Measurements from ENCODE around the gene XPO6. TPM values are rescaled to one million over a fixed set of nuclear protein-coding genes. Genes with fewer than 3 reads are reported as not detected.

Gene XPO6
- total RNA-seq, 1 experiment from 2014 or later: 112 TPM

DNA sequence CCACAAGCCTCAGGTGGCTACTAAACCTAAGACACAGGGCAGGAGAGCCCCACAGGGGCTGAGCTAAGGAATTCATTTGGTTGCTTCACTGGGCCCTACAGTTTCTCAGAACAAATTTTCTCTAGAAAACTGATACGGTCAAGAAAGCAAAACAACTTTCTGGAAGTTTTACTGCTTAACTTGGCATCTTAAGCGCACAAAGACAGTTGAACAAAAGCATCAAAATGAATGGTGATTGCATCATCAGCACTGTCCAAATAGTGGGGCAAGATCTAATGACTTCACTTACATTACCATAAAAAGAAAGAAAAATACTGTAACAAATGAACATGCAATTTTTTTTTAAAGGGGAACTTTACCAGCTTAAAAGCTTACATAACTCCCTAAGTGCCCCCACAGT is 47.6 kb downstream of the XPO6 start:
- peak in 1 of 2 experiments; percentile 18 for DNase-seq
- Mint-ChIP-seq H3K36me3 (ENCODE audit: insufficient read depth, unreplicated experiment) (peaks cover 48% of the 10 kb centered on the region), H3K27me3 (ENCODE audit: insufficient read depth, unreplicated experiment) (no peaks in the 10 kb centered on the region), H3K4me1 (ENCODE audit: low read depth, unreplicated experiment) (peaks cover 12% of the 10 kb centered on the region), H3K4me3 (ENCODE audit: unreplicated experiment) (no peak overlapping the region), H3K27ac (ENCODE audit: unreplicated experiment) (peak overlapping the region; percentile 70), H3K9me3 (ENCODE audit: unreplicated experiment) (no peaks in the 10 kb centered on the region)
- intact Hi-C loops (cut with micrococcal nuclease; ENCODE audit: unreplicated experiment): no loop called here
- Histone ChIP-seq H3K27me3 (replicated peaks; ENCODE audit: control insufficient read depth, insufficient read depth, low read length) (no peaks in the 10 kb centered on the region), H3K4me1 (no peaks in the 10 kb centered on the region), H3K4me3 (ENCODE audit: low read depth, low read length) (no peak overlapping the region), H3K36me3 (ENCODE audit: control insufficient read depth, insufficient read depth, low read length) (no peaks in the 10 kb centered on the region; the same call in 1 of the 2 replicates), H3K9me3 (no peaks in the 10 kb centered on the region)
- ChIA-PET CTCF (no interaction called here), POLR2A (interaction anchor here (0.5 kb wide), 1 partner anchor 26 kb away, joined by 4 read pairs; no protein-coding TSS in a partner anchor)
- TF ChIP-seq, protein P1, sequence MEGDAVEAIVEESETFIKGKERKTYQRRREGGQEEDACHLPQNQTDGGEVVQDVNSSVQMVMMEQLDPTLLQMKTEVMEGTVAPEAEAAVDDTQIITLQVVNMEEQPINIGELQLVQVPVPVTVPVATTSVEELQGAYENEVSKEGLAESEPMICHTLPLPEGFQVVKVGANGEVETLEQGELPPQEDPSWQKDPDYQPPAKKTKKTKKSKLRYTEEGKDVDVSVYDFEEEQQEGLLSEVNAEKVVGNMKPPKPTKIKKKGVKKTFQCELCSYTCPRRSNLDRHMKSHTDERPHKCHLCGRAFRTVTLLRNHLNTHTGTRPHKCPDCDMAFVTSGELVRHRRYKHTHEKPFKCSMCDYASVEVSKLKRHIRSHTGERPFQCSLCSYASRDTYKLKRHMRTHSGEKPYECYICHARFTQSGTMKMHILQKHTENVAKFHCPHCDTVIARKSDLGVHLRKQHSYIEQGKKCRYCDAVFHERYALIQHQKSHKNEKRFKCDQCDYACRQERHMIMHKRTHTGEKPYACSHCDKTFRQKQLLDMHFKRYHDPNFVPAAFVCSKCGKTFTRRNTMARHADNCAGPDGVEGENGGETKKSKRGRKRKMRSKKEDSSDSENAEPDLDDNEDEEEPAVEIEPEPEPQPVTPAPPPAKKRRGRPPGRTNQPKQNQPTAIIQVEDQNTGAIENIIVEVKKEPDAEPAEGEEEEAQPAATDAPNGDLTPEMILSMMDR (IDR thresholded peaks at IDR 0.05; ENCODE audit: insufficient read depth in 1 of 2, low read depth in 1 of 2, low read length in 1 of 2, severe bottlenecking in 1 of 2, unreplicated experiment in 1 of 2): no peak
- no TSS peak for BruUV-seq (replicated peaks)

DNA sequence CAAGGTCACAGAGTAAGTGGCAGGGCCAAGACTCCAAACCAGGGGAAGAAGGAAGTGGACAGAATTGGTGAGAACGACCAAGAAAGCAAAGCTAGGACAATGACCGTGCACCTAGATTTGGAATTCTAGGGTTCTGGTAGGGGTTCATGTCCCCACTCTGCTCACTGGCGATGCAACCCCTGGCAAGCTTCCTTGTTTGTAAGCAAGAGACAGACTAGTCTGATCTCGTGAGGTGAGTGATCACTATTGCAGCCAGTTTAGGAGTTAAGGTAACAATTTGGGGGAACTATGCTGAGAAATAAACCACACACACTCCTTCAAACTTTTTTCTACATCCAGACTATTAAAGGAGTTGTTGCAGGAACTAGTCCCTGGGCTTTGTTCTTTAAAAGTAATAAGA is 48.1 kb downstream of the XPO6 start:
- POLR2A ChIA-PET: interaction anchor here (0.5 kb wide), 1 partner anchor 27 kb away, joined by 4 read pairs; no protein-coding TSS in a partner anchor
- peaks cover 48% of the 10 kb centered on the region for H3K36me3 Mint-ChIP-seq (ENCODE audit: insufficient read depth, unreplicated experiment)
- intact Hi-C loops (cut with micrococcal nuclease; ENCODE audit: unreplicated experiment): no loop called here

DNA sequence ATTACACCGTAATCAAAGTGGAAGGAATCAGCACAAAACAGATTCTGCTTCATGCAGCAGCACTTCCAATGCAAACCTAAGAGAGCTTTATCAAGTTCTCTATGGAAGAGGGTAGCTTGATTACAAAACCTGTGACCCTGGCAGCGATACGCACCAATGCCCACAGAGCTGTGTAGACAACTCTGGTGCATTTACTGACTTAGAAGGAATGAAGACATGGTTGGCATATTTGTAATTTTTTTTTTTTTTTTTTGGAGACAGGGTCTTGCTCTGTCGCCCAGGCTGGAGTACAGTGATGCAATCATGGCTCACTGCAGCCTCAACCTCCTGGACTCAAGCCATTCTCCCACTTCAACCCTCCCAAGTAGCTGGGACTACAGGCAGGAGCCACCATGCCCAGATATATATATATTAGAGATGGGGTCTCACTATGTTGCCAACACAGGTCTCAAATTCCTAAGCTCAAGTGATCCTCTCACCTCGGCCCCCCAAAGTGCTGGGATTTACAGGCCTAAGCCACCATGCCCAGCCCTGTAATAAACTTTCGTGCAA is 49.4 kb downstream of the XPO6 start:
- no peak overlapping the region for H3K4me3 ChIP-seq (ENCODE audit: low read depth, low read length)
- peaks cover 9% of the 10 kb centered on the region for H3K4me1 Mint-ChIP-seq (ENCODE audit: low read depth, unreplicated experiment)
- no TSS peak for BruUV-seq (replicated peaks)
- CTCF ChIA-PET: no interaction called here
- no peaks in the 10 kb centered on the region for H3K4me1 ChIP-seq
- intact Hi-C loops (cut with micrococcal nuclease; ENCODE audit: unreplicated experiment): no loop called here
- TF ChIP-seq, protein P1 (IDR thresholded peaks at IDR 0.05; ENCODE audit: insufficient read depth in 1 of 2, low read depth in 1 of 2, low read length in 1 of 2, severe bottlenecking in 1 of 2, unreplicated experiment in 1 of 2): no peak
- no peaks in the 10 kb centered on the region; the same call in 1 of the 2 replicates for H3K36me3 ChIP-seq (ENCODE audit: control insufficient read depth, insufficient read depth, low read length)
- no peak overlapping the region for H3K4me3 Mint-ChIP-seq (ENCODE audit: unreplicated experiment)
- no peak overlapping the region for H3K27ac Mint-ChIP-seq (ENCODE audit: unreplicated experiment)
- no peak for DNase-seq
- H3K27me3 Mint-ChIP-seq (ENCODE audit: insufficient read depth, unreplicated experiment): no peaks in the 10 kb centered on the region
- H3K9me3 ChIP-seq: no peaks in the 10 kb centered on the region
- POLR2A ChIA-PET: no interaction called here
- H3K36me3 Mint-ChIP-seq (ENCODE audit: insufficient read depth, unreplicated experiment): peaks cover 52% of the 10 kb centered on the region
- H3K9me3 Mint-ChIP-seq (ENCODE audit: unreplicated experiment): no peaks in the 10 kb centered on the region
- H3K27me3 ChIP-seq (replicated peaks; ENCODE audit: control insufficient read depth, insufficient read depth, low read length): no peaks in the 10 kb centered on the region

More for the DNA sequence above, 48.1 kb downstream of the XPO6 start:
- Mint-ChIP-seq H3K9me3 (ENCODE audit: unreplicated experiment) (no peaks in the 10 kb centered on the region), H3K4me1 (ENCODE audit: low read depth, unreplicated experiment) (peaks cover 12% of the 10 kb centered on the region), H3K27ac (ENCODE audit: unreplicated experiment) (peak overlapping the region; percentile 70), H3K27me3 (ENCODE audit: insufficient read depth, unreplicated experiment) (no peaks in the 10 kb centered on the region), H3K4me3 (ENCODE audit: unreplicated experiment) (no peak overlapping the region)
- Histone ChIP-seq H3K9me3 (no peaks in the 10 kb centered on the region), H3K27me3 (replicated peaks; ENCODE audit: control insufficient read depth, insufficient read depth, low read length) (no peaks in the 10 kb centered on the region), H3K4me3 (ENCODE audit: low read depth, low read length) (no peak overlapping the region), H3K36me3 (ENCODE audit: control insufficient read depth, insufficient read depth, low read length) (no peaks in the 10 kb centered on the region; the same call in 1 of the 2 replicates), H3K4me1 (no peaks in the 10 kb centered on the region)
- no TSS peak for BruUV-seq (replicated peaks)
- TF ChIP-seq, protein P1 (IDR thresholded peaks at IDR 0.05; ENCODE audit: insufficient read depth in 1 of 2, low read depth in 1 of 2, low read length in 1 of 2, severe bottlenecking in 1 of 2, unreplicated experiment in 1 of 2): no peak
- DNase-seq: peak in 1 of 2 experiments; percentile 8
- CTCF ChIA-PET: no interaction called here

All from Caco-2 (cell line).